ENCODE data around the gene ZNF214.
"Not testable (repeated sequence)": the region's sequence is repeated elsewhere in the genome, so short reads cannot be mapped to it uniquely, and the experiment has no call there.

DNA sequence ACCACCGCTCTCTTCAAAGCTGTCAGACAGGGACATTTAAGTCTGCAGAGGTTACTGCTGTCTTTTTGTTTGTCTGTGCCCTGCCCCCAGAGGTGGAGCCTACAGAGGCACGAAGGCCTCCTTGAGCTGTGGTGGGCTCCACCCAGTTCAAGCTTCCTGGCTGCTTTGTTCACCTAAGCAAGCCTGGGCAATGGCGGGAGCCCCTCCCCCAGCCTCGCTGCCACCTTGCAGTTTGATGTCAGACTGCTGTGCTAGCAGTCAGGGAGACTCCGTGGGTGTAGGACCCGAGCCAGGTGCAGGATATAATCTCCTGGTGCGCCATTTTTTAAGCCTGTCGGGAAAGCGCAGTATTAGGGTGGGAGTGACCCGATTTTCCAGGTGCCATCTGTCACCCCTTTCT lies 65.9 kb downstream of the ZNF214 start:
- not testable (repeated sequence) for TF ChIP-seq EZH2 (IDR thresholded peaks at IDR 0.05); POLR2AphosphoS5 (IDR thresholded peaks at IDR 0.05; ENCODE audit: borderline replicate concordance, low read depth, low read length); FOXP2 (optimal IDR thresholded peaks at IDR 0.05; ENCODE audit: control extremely low read depth, extremely low read length, insufficient read depth)
